CD4-positive, alpha-beta T cell treated with Interleukin-4 for 1 hour (primary cell): ENCODE measurements around the gene PAPPA2.

ENCODE experiments used
- DNase-seq, 2 donors: peaks; one replicate each; pipeline ENCODE4 v3.0.0-alpha.2; 2020 to 2022

PAPPA2 gene

DNA sequence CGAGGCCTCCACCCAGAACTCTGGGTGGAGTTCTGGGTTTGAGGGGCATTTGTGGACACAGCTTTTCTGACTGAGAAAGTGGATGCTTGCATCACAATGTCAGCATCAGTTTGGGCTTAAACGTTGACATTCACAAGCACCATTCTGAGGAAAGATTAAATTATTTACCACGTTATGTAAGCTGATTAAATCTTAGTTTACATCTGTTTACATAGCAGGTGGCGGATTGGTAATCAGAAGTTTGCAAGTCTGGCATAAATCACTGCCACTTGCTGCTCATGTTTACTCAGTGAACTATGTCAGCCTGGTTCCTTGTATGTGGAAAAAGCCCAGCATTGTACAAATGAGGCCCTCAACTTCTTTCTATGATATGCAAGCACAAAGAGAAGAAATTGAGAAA lies 310.1 kb downstream of the PAPPA2 start:
- DNase-seq = no peak

DNA sequence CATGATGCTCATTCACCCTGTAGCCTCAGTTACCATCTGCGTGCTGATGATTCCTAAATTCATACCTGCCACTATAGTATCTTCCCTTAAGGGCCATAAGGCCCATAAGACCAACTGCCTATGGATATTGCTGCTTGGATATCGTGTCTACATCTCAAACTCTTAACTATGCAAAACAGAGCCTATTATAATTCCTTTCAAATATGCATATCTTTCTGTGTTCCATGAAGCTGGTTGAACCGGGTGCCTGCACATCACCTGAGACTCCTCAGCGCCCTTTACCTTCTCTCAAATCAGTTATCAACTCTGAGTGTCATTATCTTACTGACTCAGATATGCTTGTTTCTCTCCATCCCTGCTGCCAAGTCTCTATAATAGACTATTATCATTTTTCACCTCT lies 311.2 kb downstream of the PAPPA2 start:
- no peak for DNase-seq

DNA sequence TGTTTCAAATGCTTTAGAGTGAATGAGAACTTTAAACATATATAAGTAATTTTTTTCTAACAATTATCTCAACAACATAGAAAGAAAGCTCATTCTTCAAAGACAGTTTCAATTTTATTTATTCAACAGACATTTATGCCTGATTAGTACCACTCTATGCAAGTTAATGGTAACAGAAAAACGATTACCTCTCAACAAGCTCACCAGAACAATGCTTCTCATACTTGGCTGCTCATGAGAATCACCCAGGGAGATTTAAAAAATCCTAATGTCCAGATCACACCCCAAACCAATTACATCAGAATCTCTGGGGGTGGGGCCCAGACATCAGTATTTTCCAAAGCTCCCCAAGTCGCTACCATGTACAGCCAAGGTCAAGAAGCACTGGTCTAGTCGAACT lies 312.4 kb downstream of the PAPPA2 start:
- DNase-seq = no peak

DNA sequence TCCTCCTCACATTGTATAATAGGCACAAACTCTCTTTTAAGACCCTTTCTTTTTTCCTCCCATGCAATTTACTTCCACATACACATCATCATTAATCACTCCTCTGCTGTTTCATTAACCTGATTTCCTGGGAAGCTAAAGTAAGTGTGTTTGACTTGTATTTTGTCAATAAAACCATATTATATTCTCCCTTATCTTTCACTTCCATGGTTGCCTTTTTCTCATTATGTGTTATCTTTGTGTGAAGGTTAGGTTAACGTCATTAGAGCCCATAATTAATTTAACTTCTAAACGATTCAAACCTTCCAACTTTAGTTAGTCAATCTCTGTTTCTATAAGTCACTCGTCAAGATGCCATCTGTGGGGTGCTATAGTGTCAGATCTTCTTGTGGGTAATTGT lies 313.0 kb downstream of the PAPPA2 start:
- no peak for DNase-seq

DNA sequence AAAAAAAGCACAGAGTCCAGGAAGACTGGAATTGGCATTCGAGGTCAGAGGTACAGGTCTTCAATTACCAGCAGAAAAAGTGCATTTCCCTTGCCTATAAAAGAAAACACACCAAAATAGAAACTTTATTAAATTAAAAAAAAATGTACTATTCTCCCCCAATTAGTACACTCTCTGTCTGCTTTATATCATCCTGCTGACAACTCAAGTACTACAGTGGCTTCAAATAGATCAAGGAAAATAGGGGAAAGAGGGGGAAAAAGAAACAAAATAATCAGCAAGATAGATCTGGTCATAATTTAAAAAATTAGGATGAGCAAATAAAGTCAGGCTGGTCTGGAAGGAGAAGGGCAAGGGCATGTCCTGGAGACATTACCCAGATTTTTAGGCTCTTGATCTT lies 315.1 kb downstream of the PAPPA2 start:
- no peak for DNase-seq

DNA sequence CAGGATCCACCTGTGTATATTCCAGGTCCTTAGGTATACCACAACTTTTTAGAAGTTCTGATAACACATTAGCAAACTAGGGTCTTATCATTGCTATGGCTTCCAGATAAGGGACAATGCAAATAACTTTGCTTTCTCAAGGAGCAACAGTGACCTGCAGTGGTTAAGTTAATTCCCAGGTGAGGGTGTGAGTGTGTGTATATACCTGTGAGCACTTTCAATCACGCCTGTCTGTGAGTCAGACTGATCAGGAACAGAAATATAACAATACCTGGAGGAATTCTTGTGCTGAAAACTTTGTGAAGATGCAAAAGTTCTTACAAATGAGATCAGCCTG lies 317.0 kb downstream of the PAPPA2 start:
- DNase-seq = no peak

DNA sequence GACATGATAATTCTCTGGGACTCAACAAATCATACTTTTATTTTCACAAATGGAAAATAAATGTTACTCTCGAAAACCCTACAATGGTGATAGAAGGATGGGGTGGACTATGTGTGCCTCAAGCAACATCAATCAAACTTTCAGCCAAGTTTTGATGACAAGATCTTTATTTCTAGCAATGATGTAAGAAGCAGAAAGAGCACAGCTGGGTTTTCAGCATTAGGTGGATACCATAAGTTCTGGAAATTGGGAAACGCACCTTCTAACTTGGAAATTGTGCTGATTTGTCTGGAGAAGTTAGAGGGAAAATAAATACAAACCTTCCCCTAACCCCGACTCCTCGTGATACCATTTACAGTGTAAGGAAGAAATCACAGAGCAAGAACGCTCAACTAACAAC lies 320.3 kb downstream of the PAPPA2 start:
- DNase-seq = no peak

DNA sequence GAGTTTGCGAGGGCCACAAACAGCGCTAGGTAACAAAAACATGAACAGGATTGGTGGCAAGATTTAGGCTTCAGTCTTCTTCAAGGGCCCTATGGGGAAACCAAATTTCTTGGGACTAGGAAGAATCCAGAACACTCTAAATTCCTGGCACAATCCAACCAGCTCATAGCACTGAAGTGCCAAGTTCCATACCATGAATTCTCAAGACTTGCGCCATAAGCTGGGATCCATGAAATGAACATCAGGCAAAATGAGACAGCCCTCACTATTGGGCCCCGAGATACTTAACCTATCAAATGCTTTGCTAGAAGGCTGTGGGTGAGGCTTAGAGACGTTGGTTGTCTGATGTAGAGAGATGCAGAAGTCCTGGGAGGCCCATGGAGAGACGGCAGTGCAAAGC lies 322.1 kb downstream of the PAPPA2 start:
- DNase-seq = no peak

DNA sequence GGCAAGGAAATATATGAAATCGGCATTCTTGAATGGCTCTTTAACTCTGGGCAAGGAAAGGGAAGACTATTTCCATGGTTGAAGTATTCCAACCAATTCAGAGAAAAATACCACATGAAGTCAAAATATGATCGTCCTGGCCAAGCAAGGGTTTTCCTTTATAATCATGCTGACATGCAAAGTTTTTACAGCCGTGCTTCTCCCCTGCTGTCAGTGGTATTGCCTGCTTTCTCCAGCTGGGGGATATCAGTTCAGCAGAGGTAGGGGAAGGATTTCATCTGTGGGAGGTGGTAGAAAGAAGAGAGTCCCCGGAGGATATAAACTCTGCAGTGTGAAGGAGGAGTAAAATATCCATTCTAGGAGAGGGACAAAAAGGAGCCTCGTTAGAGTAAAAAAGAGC lies 322.8 kb downstream of the PAPPA2 start:
- DNase-seq = no peak

DNA sequence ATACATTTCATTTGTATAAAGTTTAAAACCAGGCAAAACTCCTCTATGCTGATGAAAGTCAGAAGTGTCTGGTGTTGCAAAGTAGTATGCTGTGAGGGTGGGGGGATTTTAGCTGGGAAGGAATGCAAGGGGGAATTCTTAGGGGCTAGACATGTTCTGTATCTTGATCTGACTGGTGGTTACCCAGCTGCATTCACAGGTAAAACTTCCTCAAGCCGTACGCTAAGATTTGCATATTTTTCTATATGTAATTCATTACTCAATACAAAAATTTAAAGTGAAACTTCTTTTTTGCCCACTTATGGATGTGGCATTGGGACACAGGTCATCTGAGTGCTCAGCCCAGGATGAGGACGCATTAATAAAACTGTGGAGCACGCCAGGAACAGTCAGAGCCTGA lies 323.3 kb downstream of the PAPPA2 start:
- no peak for DNase-seq

DNA sequence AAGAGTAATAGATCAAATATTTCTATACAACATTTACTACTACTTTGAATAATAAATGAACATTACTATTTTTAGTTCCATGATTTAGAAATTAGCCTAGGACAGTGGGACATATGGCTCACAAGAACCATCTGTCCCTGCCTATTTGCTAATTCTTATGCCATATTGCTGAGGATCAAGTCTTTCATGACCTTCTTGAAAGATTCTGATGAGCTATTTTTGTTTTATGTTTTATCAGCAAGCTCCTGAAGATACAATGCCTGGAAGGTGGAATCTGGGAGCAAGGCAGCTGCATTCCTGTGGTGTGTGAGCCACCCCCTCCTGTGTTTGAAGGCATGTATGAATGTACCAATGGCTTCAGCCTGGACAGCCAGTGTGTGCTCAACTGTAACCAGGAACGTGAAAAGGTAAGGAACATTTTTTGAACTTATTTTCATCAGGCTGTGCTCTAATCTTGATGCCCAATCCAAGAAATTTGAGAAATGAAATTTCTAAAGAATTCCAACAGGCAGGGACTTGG lies 326.7 kb downstream of the PAPPA2 start:
- no peak for DNase-seq

DNA sequence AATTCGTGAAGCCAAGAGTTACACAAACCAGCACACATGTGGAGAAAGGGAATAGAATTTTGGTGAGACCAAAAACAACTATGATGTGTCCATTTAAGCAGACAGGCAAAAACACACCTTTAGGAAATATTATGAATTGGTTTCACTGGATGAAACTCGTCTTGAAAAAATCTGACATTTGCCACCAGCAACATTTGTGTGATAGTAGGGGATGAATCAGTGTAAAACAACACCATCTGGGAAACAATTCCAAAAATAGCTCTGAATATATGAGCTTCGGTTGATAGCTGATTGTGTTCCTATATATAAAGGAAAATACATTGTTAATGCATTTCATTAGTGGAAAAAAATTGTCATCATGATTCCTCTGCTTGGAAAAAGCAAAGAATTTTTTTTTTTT lies 327.8 kb downstream of the PAPPA2 start:
- DNase-seq = no peak

DNA sequence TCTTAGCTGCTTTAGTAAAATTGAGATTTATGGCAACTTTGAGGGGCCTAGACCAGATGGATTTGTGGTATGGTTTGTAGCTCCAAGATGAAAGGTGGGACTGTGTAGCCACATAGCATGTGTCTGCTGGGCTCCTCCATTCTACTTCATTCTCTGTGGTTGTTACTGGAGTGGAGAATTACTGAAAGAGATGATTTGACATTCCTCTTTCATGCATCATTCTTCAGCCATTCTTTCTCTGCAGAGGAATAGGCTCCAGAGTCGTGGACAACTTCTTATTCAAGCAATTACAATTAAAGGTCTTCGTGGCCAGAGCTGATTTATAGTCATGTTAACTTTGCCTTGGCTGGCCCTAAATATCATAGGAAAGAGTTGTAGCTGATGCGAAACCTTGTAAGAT lies 328.9 kb downstream of the PAPPA2 start:
- DNase-seq = no peak

DNA sequence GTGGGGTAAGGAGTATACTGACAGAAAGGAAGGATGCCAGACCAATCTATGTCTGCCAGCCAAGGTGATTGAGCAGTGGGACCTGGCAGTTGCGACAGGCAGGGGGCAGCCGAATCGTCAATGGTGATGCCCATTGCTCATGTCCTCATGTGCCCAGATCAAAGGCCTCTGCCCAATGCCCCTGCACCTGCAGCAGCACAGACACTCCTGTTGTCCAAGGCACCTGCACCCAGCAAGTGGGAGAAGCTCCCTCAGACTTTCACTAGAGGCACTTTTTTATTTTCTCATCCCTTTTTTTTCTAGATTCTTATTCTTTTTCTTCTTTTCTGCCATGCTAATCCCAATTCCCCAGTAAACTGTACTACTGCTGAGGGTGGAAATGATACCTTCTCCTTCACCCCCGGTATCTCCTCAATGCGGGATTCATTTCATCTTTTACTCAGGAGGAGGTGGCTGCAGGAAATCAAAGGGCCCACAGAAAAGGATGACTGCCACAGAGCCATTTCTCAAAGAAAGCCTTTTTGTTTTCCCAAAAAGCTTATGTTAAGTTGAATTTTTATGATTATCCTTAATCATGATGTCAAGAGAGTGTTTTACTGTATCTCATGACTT lies 332.0 kb downstream of the PAPPA2 start:
- no peak for DNase-seq

DNA sequence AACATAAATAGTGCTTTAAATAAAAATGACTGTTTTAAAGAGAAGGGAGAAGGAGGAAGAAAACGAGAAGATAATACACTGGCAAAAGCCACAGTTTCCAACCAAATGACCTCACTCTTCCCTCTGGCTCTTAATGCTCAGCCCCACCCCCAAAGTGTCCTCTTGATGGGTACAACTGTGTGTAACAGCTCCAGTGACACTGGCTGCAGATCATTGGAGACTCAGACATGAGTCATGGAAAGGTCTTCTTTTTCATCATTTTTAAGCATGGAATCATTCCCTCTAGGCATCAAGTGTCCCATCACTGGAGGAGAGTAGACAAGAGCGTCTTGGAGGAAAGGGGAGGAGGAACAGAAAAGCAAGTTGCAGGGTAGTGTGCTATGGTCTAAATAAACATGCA lies 333.0 kb downstream of the PAPPA2 start:
- DNase-seq = no peak

DNA sequence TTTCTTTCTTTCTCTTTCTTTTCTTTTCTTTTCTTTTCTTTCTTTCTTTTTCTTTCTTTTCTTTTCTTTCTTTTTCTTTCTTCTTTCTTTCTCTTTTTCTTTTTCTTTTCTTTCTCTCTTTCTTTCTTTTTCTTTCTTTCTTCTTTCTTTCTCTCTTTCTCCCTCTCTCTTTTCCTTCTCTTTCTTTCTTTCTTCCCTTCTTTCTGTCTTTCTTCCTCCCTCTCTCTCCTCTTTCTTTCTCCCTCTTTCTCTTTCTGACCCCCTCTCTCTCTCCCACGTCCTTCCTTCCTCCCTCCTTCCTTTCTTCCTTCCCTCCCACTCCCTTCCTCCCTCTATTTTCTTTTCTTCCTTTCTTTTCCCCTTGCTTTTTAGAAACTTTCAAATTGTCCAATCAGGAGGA lies 333.6 kb downstream of the PAPPA2 start:
- no peak for DNase-seq

DNA sequence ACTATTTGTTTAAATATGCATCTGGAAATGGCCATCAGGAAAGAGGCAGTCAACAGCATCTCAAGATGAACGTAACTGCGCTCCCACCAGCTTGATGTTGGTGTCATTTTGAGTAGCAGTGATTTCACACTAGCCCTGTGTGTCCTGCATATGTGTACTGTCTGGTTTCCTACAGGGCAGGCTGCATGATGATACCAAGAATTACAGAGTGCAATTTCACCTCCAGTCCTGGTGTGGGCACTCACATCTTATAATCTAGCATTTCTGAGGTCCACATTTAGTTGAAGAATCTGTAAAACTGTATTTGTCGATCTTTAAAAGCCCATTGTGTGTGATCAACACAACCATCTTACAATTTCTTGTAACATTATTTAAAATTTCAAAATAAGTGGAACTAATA lies 336.4 kb downstream of the PAPPA2 start:
- no peak for DNase-seq

DNA sequence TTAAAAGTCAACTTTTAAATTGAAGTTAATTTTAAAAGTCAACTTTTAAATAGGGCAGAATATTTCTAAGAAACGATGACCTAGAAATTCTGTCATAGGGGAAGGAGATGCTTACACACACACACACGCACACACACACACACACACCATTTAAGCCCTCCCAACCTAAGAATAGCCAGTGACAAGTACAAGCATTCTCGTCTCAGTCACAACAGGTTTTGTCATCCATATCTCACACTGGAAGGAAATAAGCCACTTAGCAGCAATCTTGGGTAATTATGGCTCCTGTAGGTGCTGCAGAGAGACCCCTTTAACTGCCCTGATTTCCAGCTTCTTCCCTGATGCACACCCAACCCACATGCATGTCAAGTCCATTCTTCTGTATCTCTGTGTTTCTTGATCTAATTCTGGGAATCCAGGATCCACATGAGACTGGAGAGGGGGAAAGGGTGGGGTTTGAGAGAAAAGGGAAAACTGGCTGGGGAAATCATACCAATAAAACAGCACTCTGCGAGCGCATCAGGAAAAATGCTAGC lies 338.1 kb downstream of the PAPPA2 start:
- no peak for DNase-seq

DNA sequence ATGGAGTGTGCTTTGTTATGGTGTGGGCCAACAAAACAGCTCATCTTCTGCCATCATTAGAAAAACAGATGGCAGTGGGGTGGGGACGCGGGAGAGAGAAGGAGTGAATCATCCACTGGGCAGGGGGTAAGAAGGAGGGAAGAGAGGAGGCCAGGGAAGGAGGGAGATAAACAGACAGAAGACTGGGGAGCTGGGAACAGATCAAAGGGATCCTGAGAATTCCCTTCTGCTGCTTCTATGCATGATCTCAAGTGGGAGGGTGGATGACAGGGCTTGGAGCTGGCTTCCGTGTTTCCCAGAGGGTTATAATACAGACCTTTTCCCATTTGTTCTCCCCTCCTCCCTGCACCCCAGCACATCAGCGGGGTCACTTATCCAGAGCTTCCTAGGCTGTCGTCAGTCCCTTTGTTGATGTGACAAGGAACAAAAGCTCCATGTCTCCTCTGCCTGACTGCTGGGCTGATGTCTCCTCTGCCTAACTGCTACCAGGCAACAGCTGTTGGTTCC lies 338.6 kb downstream of the PAPPA2 start:
- no peak for DNase-seq

DNA sequence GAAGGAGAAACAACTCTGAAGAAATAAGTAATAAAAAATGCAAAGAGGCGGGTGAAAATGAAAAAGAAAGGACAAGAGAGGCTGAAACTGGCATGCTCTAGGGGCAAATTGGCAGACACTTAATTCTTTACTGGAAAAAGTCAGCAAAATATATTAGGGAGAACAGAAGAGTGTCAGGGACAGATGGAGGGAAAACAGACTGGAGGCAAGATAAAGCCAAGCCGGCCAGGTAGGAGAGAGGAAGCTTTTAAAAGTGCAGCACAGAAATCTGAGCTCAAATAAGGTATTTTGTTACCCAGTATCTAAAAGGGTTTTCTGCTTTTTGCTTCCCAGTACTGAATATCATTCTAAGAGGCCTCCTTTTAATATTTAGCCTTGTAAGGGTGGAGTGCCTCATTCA lies 339.3 kb downstream of the PAPPA2 start:
- DNase-seq = no peak

DNA sequence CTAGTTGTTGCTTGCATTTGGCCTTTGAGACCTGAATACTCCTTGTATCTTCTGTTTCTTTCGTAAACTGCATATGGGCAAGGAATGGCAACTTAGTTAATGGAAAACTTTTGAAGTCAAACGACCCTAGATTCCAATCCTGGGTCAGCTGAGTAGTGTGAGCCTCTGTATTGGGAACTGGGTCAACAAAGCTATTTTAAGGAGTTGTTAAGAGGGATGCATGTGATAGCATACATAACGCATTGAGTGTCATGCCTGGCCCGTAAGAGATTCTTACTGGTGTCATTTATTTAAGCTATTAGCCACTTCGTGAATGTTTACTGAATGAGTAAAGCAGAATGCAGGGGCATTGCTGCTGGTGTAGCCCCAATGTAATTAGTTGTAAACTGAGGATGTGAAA lies 340.1 kb downstream of the PAPPA2 start:
- no peak for DNase-seq

DNA sequence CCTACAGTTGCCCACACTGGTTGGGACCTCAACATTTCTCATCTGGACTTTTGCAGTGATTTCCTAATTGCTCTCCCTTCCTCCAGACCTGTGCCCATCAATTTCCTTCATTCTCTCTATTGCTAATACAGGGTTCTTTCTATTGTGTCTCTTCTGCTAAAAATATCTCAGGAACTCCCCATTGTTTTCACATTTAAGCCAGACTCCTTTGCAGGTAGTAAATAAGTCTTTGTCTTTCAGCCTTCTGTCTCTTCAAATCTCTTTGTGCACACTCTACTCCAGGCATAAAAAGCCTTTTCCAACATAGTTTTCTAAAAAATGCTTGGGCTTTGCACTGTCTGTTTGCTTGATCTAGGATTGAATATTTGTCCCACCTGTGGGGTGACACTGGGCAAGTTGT lies 340.6 kb downstream of the PAPPA2 start:
- DNase-seq = no peak

DNA sequence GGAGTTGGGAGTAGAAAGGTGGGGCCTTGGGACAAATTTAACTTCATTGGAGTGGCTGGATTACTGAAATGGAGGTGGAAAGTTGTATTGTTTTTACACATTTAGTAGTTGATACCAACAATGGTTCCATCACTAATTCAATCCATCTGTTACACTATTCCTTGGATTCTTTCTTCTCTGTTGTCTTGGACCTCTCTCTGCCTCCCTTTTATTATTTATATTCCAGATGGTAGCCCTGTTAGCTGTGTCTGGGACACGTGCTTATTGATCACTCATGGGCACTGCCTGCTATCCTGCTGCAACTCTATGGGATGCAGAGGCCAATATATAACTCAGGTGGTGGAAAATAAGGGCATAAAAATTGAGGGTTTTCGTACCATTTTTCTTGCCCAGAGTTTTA lies 346.3 kb downstream of the PAPPA2 start:
- DNase-seq = no peak

DNA sequence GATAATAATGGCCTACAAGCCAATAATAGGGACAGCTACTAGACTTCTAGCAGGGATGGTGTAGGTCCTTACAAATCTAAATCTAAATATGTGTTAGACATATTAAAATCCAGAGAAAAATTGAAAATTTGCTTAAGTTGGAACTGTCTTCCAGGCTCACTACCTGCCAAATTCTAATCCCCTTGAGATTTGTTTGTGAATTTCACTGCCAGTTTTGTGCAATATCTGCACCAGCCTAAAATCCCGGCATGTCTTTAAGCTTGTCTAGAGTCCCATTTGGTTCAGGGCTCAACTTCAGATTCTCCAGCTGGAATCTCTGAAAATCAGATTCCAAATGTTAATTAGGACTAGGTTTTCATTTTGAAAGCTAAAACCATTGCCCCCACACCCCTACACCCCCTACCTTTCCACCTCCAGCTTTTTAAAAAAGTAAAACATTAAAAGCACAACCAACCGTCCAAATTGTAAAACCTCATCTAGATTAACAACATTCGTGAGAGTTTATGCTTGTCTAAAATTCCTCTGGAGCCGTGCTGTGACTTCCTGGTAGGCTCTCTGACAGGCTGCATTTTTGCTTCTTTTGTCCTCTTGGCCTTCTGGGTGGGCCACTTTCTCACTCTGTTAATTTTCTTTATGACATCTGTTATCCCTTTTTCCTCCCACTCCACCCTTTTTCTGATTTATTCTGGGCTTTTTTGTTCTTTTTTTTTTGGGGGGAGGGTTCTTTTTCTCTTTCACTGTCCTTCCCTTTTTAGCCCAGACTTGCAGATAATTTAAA lies 348.7 kb downstream of the PAPPA2 start:
- DNase-seq = no peak

DNA sequence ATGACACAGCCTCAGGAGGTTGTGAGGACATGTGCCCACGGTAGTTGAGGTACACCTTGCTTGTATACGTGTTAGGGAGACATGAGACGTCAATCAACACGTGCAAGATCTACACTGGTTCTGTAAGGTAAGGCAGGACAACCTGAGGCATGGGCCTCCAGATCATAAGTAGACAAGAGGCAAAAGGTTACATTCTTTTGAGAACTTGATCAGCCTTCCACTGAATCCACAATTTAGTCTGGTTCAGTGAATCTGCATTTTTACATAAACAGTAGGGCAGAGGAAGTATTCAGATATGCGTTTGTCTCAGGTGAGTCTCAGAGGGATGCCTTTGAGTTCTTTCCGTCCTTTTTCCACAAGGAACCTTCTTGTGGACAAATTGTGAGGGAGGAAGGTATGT lies 352.6 kb downstream of the PAPPA2 start:
- no peak for DNase-seq
